Occipital lobe (tissue), 2 donors: Measurements from ENCODE around the gene RFX8. TPM values are rescaled to one million over a fixed set of nuclear protein-coding genes. Genes with fewer than 3 reads are reported as not detected.

Experiments used
- DNase-seq: peaks from one replicate; lab custom pipeline; 2025; lab: John Stamatoyannopoulos, UW
- total RNA-seq: library from RNA; depleted of rRNA; stranded (reverse); fragments of >200 nt; gene quantifications from one replicate; pipeline ENCODE4 v1.2.3, GENCODE V29; 2014

The RFX8 gene
- total RNA-seq, 1 donor from 2014 or later = 0.47 TPM

GRCh38 chr2:101412092-101412694, 62.7 kb downstream of the RFX8 start:
- no peak for DNase-seq

- DNase-seq = no peak
Measured at GRCh38 chr2:101410746-101411145, 64.2 kb downstream of the RFX8 start.

GRCh38 chr2:101410114-101410513, 64.8 kb downstream of the RFX8 start:
- DNase-seq = no peak

- no peak for DNase-seq
Measured at GRCh38 chr2:101409699-101410098, 65.2 kb downstream of the RFX8 start.

GRCh38 chr2:101408925-101409324, 66.0 kb downstream of the RFX8 start:
- no peak for DNase-seq

GRCh38 chr2:101405351-101405899, 69.5 kb downstream of the RFX8 start:
- DNase-seq = no peak

- no peak for DNase-seq
Measured at GRCh38 chr2:101403745-101404144, 71.2 kb downstream of the RFX8 start.

GRCh38 chr2:101402630-101403029, 72.3 kb downstream of the RFX8 start:
- no peak for DNase-seq

GRCh38 chr2:101401906-101402305, 73.0 kb downstream of the RFX8 start:
- DNase-seq = no peak

GRCh38 chr2:101401326-101401665, 73.6 kb downstream of the RFX8 start:
- no peak for DNase-seq

- no peak for DNase-seq
Measured at GRCh38 chr2:101400506-101401325, 74.2 kb downstream of the RFX8 start.

- no peak for DNase-seq
Measured at GRCh38 chr2:101400048-101400447, 74.9 kb downstream of the RFX8 start.

- DNase-seq = no peak
Measured at GRCh38 chr2:101399021-101399799, 75.7 kb downstream of the RFX8 start.

GRCh38 chr2:101398116-101398821, 76.6 kb downstream of the RFX8 start:
- no peak for DNase-seq

GRCh38 chr2:101396316-101396717, 78.6 kb downstream of the RFX8 start:
- DNase-seq = no peak

GRCh38 chr2:101395545-101396315, 79.2 kb downstream of the RFX8 start:
- DNase-seq = no peak

GRCh38 chr2:101388232-101388631, 86.7 kb downstream of the RFX8 start:
- no peak for DNase-seq

GRCh38 chr2:101387151-101387834, 87.6 kb downstream of the RFX8 start, which contains the start of gene CREG2:
CREG2 (minus strand) TSS chr2:101387503; CDS start chr2:101387457, 46 bp downstream.
- DNase-seq = peak; percentile 67

- no peak for DNase-seq
Measured at GRCh38 chr2:101386599-101387150, 88.2 kb downstream of the RFX8 start.
